IPS-20b (cell line): ENCODE measurements around the gene RDH12.
"Not testable (repeated sequence)": the region's sequence is repeated elsewhere in the genome, so short reads cannot be mapped to it uniquely, and the experiment has no call there.

Experiments used
- H3K27ac ChIP-seq: one replicate; pipeline ENCODE4 v1.5.1; 2013; ENCODE audit warnings: low read length
- H3K27me3 ChIP-seq: 2 replicates; pipeline ENCODE4 v1.6.1; 2013; ENCODE audit warnings: mild to moderate bottlenecking, low read length, inconsistent platforms; ENCODE audit not compliant: insufficient read depth
- H3K36me3 ChIP-seq: 2 replicates; pipeline ENCODE4 v1.6.1; 2013; ENCODE audit warnings: low read depth, mild to moderate bottlenecking, inconsistent platforms, low read length, moderate library complexity; ENCODE audit not compliant: insufficient read depth
- H3K4me1 ChIP-seq: 2 replicates; pipeline ENCODE4 v1.6.1; 2013; ENCODE audit warnings: mild to moderate bottlenecking, control low read depth, inconsistent platforms, low read length, moderate library complexity; ENCODE audit not compliant: insufficient read depth
- H3K4me3 ChIP-seq: 2 replicates; pipeline ENCODE4 v1.5.1; 2013; ENCODE audit warnings: mild to moderate bottlenecking, low read length, inconsistent platforms
- H3K9ac ChIP-seq: 2 replicates; pipeline ENCODE4 v1.6.1; 2013; ENCODE audit warnings: low read depth, mild to moderate bottlenecking, inconsistent platforms, low read length, moderate library complexity
- H3K9me3 ChIP-seq: 2 replicates; pipeline ENCODE4 v1.6.1; 2013; ENCODE audit warnings: mild to moderate bottlenecking, low read depth, low read length, inconsistent platforms; ENCODE audit not compliant: insufficient read depth

The RDH12 gene

GRCh38 chr14:67709346-67709745, 7.7 kb downstream of the RDH12 start:
- H3K4me3 ChIP-seq, H3K9ac ChIP-seq, H3K27me3 ChIP-seq, H3K27ac ChIP-seq, H3K4me1 ChIP-seq, H3K36me3 ChIP-seq: not testable (repeated sequence)
- peaks cover 47% of the 10 kb centered on the region for H3K9me3 ChIP-seq

- H3K27me3 ChIP-seq, H3K27ac ChIP-seq, H3K9ac ChIP-seq, H3K36me3 ChIP-seq, H3K4me1 ChIP-seq, H3K4me3 ChIP-seq: not testable (repeated sequence)
- H3K9me3 ChIP-seq = peaks cover 47% of the 10 kb centered on the region
Observed at GRCh38 chr14:67709796-67710195, 8.1 kb downstream of the RDH12 start.

GRCh38 chr14:67710209-67710608, 8.5 kb downstream of the RDH12 start:
- Histone ChIP-seq H3K9ac (no peak overlapping the region), H3K9me3 (peaks cover 47% of the 10 kb centered on the region), H3K27me3 (no peaks in the 10 kb centered on the region), H3K4me3 (no peak overlapping the region), H3K27ac (no peak overlapping the region), H3K4me1 (no peaks in the 10 kb centered on the region), H3K36me3 (no peaks in the 10 kb centered on the region)

GRCh38 chr14:67717048-67717447, 15.4 kb downstream of the RDH12 start:
- Histone ChIP-seq H3K4me1 (no peaks in the 10 kb centered on the region), H3K27me3 (no peaks in the 10 kb centered on the region; the same call in 1 of the 2 replicates), H3K4me3 (no peak overlapping the region), H3K36me3 (no peaks in the 10 kb centered on the region), H3K27ac (no peak overlapping the region), H3K9ac (no peak overlapping the region), H3K9me3 (peaks cover 7% of the 10 kb centered on the region; the same call in 1 of the 2 replicates)

- no peak overlapping the region for H3K9ac ChIP-seq
- H3K36me3 ChIP-seq = no peaks in the 10 kb centered on the region
- H3K27me3 ChIP-seq = no peaks in the 10 kb centered on the region; the same call in 1 of the 2 replicates
- H3K4me3 ChIP-seq = no peak overlapping the region
- no peaks in the 10 kb centered on the region for H3K4me1 ChIP-seq
- H3K9me3 ChIP-seq = no peaks in the 10 kb centered on the region
- H3K27ac ChIP-seq = no peak overlapping the region
Observed at GRCh38 chr14:67718265-67718664, 16.6 kb downstream of the RDH12 start.

DNA sequence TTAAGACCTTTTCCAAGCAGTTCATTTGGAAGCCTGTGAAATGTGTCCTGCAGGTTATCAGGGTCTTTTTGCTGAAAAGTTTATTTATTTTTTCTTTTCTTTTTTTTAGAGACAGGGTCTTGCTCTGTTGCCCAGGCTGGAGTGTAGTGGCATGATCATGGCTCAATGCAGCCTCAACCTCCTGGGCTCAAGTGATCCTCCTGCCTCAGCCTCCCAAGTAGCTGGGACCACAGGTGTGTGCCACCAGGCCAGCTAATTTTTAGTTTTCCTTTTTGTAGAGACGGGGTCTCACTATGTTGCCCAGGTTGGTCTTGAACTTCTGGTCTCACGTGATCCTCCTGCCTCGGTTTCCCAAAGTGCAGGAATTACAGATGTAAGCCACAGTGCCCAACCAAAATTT, 17.7 kb downstream of the RDH12 start:
- H3K36me3 ChIP-seq, H3K4me1 ChIP-seq, H3K9me3 ChIP-seq, H3K9ac ChIP-seq, H3K27me3 ChIP-seq, H3K4me3 ChIP-seq, H3K27ac ChIP-seq: not testable (repeated sequence)

DNA sequence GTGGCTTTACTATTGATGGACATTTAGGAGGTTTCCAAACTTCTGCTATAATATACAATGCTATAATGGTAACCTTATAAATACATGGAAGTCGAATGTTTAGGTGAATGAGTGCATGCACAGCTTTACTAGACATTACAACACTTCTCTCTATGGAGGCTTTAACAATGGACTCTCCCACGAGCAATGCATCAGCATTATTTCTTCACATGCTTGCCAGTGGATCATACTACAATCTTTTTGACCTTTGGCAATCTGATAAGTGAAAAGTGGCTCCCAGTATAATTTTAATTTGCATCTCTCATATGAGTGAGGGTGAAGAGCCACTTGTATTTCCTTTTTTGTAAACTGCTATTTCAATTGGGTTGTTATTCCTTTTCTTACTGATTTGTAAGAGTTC, 18.2 kb downstream of the RDH12 start:
- Histone ChIP-seq H3K4me1 (no peaks in the 10 kb centered on the region), H3K9ac (no peak overlapping the region), H3K36me3 (no peaks in the 10 kb centered on the region), H3K4me3 (no peak overlapping the region), H3K9me3 (no peaks in the 10 kb centered on the region), H3K27me3 (peaks cover 3% of the 10 kb centered on the region; the same call in 1 of the 2 replicates), H3K27ac (no peak overlapping the region)

DNA sequence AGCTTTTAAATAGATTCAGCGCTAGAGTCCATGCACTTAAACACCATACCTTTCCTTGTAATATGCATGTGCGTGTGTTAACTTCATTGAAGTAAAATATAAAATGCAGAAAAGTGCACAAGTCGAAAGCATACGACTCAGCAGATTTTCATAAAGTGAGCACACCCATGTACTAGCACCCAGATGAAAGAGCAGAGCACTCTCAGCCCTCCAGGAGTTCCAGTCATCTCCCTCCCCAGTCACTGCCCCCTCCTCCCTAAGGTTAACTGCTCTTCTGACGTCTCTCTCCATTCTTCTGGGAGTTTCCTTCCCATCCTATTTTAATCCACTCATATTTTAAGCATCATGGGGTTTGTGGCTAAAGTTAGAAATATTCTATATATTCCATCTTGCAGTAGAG, 20.2 kb downstream of the RDH12 start:
- H3K36me3 ChIP-seq = no peaks in the 10 kb centered on the region
- peaks cover 3% of the 10 kb centered on the region; the same call in 1 of the 2 replicates for H3K27me3 ChIP-seq
- H3K9me3 ChIP-seq = no peaks in the 10 kb centered on the region
- no peak overlapping the region for H3K9ac ChIP-seq
- no peaks in the 10 kb centered on the region for H3K4me1 ChIP-seq
- H3K27ac ChIP-seq = no peak overlapping the region
- no peak overlapping the region for H3K4me3 ChIP-seq

- Histone ChIP-seq H3K9me3 (no peaks in the 10 kb centered on the region), H3K27me3 (peaks cover 3% of the 10 kb centered on the region; the same call in 1 of the 2 replicates), H3K36me3 (no peaks in the 10 kb centered on the region), H3K4me1 (no peaks in the 10 kb centered on the region), H3K4me3 (no peak overlapping the region; the same call in 1 of the 2 replicates), H3K9ac (no peak overlapping the region), H3K27ac (no peak overlapping the region)
Observed at GRCh38 chr14:67722293-67722692, 20.6 kb downstream of the RDH12 start.

DNA sequence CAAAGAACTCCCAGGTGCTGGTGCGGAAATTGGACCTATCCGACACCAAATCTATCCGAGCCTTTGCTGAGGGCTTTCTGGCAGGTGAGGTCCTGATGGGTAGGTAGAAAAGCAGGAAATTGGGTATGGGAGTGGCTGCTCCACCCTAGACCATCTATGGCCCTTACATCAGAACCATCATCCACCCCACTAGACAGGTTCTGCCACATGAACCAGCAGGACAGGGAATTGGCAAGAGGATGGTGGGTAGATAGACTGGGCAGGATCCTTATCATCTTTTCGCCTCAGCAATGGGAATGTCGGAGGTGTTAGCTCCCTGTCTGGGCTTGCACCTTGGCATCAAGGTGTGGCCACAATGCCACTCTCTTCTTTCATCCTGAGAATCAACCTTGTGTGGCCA, 23.5 kb downstream of the RDH12 start:
- Histone ChIP-seq H3K27ac (no peak overlapping the region), H3K36me3 (no peaks in the 10 kb centered on the region), H3K9ac (no peak overlapping the region), H3K4me3 (no peak overlapping the region), H3K4me1 (peaks cover 16% of the 10 kb centered on the region; the same call in 1 of the 2 replicates), H3K27me3 (peaks cover 3% of the 10 kb centered on the region; the same call in 1 of the 2 replicates), H3K9me3 (no peaks in the 10 kb centered on the region)

GRCh38 chr14:67727361-67727760, 25.7 kb downstream of the RDH12 start:
- Histone ChIP-seq H3K9ac (no peak overlapping the region), H3K9me3 (no peaks in the 10 kb centered on the region), H3K27me3 (peaks cover 3% of the 10 kb centered on the region; the same call in 1 of the 2 replicates), H3K4me3 (no peak overlapping the region), H3K36me3 (no peaks in the 10 kb centered on the region), H3K4me1 (peaks cover 16% of the 10 kb centered on the region; the same call in 1 of the 2 replicates), H3K27ac (no peak overlapping the region)

DNA sequence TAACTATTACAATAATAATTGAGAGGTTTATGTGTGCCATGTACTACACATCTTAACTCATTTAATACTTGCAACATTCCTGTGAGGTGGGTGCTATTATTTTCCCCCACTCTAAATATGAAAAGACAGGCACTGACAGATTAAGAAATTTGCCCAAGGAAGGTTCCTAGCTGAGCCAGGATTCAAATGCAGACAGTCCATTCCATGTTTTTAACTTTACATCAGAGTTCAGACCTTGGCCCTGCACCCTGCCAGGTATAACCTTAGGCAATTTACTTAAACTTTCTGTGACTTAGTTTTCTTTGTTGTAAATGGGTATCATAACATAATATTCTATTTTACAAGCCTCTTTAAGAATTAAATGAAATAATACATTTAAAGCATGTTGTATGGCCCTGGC, 26.6 kb downstream of the RDH12 start:
- Histone ChIP-seq H3K9me3 (no peaks in the 10 kb centered on the region), H3K9ac (no peak overlapping the region), H3K36me3 (no peaks in the 10 kb centered on the region), H3K27ac (no peak overlapping the region), H3K4me3 (no peak overlapping the region), H3K27me3 (peaks cover 3% of the 10 kb centered on the region; the same call in 1 of the 2 replicates), H3K4me1 (peaks cover 16% of the 10 kb centered on the region; the same call in 1 of the 2 replicates)
